ENCODE measurements around the gene ACSL1.

GRCh38 chr4:184755278-184755677 lies 70.5 kb downstream of the ACSL1 start:
- TF ChIP-seq POLR2A (IDR thresholded peaks at IDR 0.05) (no peak), POLR2AphosphoS5 (IDR thresholded peaks at IDR 0.05) (no peak), CTCF (IDR thresholded peaks at IDR 0.05) (no peak)
